Thymus (tissue), 11 donors: ENCODE results near the gene C2orf76. TPM values are rescaled to one million over a fixed set of nuclear protein-coding genes. Genes with fewer than 3 reads are reported as not detected.

Experiments used
- DNase-seq, 9 donors: peaks; one replicate each; pipeline ENCODE4 v3.0.0-alpha.2; 2013; ENCODE audit warnings: low spot score in 9 of 9, low read depth in 6 of 9, missing footprints in 1 of 9
- H3K27ac ChIP-seq, 2 donors: one replicate each; pipeline ENCODE4 v1.5.1; 2013; ENCODE audit warnings: control low read depth in 1 of 2, low read depth in 1 of 2, low read length in 1 of 2, mild to moderate bottlenecking in 1 of 2, moderate library complexity in 1 of 2
- H3K27me3 ChIP-seq, 2 donors: one replicate each; pipeline ENCODE4 v1.5.1; 2013; ENCODE audit warnings: low read length in 1 of 2; ENCODE audit not compliant: control insufficient read depth in 2 of 2, insufficient read depth in 1 of 2
- H3K36me3 ChIP-seq, 2 donors: one replicate each; pipeline ENCODE4 v1.5.1; 2013; ENCODE audit warnings: low read length in 1 of 2, mild to moderate bottlenecking in 1 of 2, moderate library complexity in 1 of 2; ENCODE audit not compliant: control insufficient read depth in 2 of 2, insufficient read depth in 2 of 2
- H3K4me1 ChIP-seq, 2 donors: one replicate each; pipeline ENCODE4 v1.5.1; 2013; ENCODE audit warnings: low read length in 2 of 2; ENCODE audit not compliant: control insufficient read depth in 2 of 2, insufficient read depth in 2 of 2
- H3K4me3 ChIP-seq, 2 donors: one replicate each; pipeline ENCODE4 v1.5.1; 2013; ENCODE audit warnings: low read length in 2 of 2, control low read depth in 1 of 2, mild to moderate bottlenecking in 1 of 2
- H3K9me3 ChIP-seq, 2 donors: one replicate each; pipeline ENCODE4 v1.5.1; 2013; ENCODE audit warnings: low read length in 1 of 2, mild to moderate bottlenecking in 1 of 2; ENCODE audit not compliant: control insufficient read depth in 2 of 2, insufficient read depth in 1 of 2
- WGBS: extraction: QIAGEN DNeasy Blood & Tissue Kit; methylation state at CpG from one replicate; pipeline ENCODE4 v1.1.7; 2013; 5-methylcytosine and 5-hydroxymethylcytosine counted together
- polyA plus RNA-seq: library from polyadenylated mRNA; stranded (reverse); fragments of 200-250 nt; gene quantifications from one replicate; pipeline ENCODE4 v1.2.3, GENCODE V29; 2013
- total RNA-seq: library from RNA; stranded (reverse); fragments of 120-200 nt; gene quantifications from one replicate; pipeline ENCODE4 v1.2.4, GENCODE V29; 2013
- donor health status: healthy.

Gene C2orf76
- total and polyA plus RNA-seq, 2 donors, result 14.7 to 25.6 TPM

- DNase-seq, result peak in 1 of 9 donors; percentile 53
- no peaks in the 10 kb centered on the region for H3K36me3 ChIP-seq
These were observed 14.3 kb downstream of the C2orf76 start for GRCh38 chr2:119352357-119352756.

DNA sequence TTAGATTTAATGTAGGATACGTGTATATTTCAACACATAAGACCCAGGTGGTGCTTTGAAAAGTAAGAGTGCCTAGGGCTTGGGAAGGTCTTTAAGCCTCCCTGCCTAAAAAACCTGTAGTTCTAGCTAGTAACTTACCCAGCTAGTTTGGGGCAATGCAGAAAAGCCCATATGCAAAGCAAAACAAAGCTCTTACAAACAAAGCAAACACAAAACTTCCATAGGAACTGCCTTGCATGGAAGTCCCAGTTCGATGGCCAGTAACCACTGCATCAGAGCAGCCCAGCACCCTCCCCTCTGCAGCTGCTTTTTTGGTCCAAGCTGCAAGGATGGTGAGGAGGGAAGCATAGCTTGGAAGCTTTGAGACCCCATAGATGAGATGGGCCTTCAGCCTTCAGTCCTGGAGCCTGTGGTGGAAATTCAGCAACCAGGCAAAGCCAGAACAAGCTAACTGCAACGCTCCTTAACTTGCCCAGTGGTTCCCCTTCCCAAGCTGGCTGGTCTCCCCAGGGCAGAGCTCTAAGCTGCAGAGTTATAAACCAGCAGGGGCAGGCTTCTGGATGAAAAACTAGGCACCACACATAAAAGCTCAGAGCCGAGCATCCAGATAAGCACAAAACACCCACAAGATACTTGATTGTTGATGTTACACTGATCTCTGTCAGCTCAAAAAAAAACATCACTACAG is 16.2 kb downstream of the C2orf76 start:
- Histone ChIP-seq H3K4me1 (no peaks in the 10 kb centered on the region), H3K27me3 (no peaks in the 10 kb centered on the region), H3K4me3 (no peak overlapping the region), H3K9me3 (no peaks in the 10 kb centered on the region), H3K36me3 (no peaks in the 10 kb centered on the region), H3K27ac (no peak overlapping the region)
- 96% methylated on average over 4 of the region's 4 CpGs for WGBS
- DNase-seq, result no peak

More at GRCh38 chr2:119352357-119352756, 14.3 kb downstream of the C2orf76 start:
- no peaks in the 10 kb centered on the region for H3K4me1 ChIP-seq
- H3K27ac ChIP-seq, result no peak overlapping the region
- H3K4me3 ChIP-seq, result no peak overlapping the region
- no peaks in the 10 kb centered on the region for H3K27me3 ChIP-seq
- H3K9me3 ChIP-seq, result no peaks in the 10 kb centered on the region

DNA sequence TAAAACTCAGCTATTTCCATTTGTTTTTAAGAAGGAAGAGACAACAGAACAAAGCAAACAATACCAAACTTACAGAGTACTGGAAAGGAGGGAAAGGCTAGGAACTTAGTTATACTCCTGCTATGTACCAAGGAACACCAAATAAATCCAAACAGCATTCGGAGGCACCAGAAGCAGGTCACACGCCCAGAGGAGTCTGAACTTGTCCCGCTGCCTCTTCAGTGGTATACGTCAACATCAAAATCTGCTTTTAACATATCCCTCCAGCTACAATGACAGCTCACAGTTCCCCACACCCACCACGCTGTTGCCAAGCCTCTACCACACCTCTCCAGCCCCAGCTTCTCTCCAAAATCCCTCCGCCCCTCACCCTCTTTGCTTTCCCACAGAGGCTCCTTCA is 17.3 kb downstream of the C2orf76 start:
- no peak for DNase-seq
- H3K27ac ChIP-seq, result no peak overlapping the region
- H3K4me1 ChIP-seq, result no peaks in the 10 kb centered on the region
- H3K9me3 ChIP-seq, result no peaks in the 10 kb centered on the region
- 98% methylated on average over 6 of the region's 6 CpGs for WGBS
- no peaks in the 10 kb centered on the region for H3K36me3 ChIP-seq
- H3K4me3 ChIP-seq, result no peak overlapping the region
- H3K27me3 ChIP-seq, result no peaks in the 10 kb centered on the region

- H3K4me1 ChIP-seq, result peaks cover 0 to 3% of the 10 kb centered on the region in 2 donors
- H3K4me3 ChIP-seq, result no peak overlapping the region
- no peaks in the 10 kb centered on the region for H3K9me3 ChIP-seq
- H3K27me3 ChIP-seq, result no peaks in the 10 kb centered on the region
- no peak overlapping the region for H3K27ac ChIP-seq
- 98% methylated on average over 2 of the region's 2 CpGs for WGBS
- no peaks in the 10 kb centered on the region for H3K36me3 ChIP-seq
- DNase-seq, result no peak
These were observed 24.9 kb downstream of the C2orf76 start for GRCh38 chr2:119341684-119342083.

GRCh38 chr2:119339562-119339923 is 27.1 kb downstream of the C2orf76 start:
- Histone ChIP-seq H3K27ac (no peak overlapping the region), H3K9me3 (no peaks in the 10 kb centered on the region), H3K4me3 (no peak overlapping the region), H3K4me1 (peaks cover 0 to 3% of the 10 kb centered on the region in 2 donors), H3K36me3 (no peaks in the 10 kb centered on the region), H3K27me3 (no peaks in the 10 kb centered on the region)
- DNase-seq, result no peak
- 86% methylated on average over 7 of the region's 7 CpGs for WGBS

DNA sequence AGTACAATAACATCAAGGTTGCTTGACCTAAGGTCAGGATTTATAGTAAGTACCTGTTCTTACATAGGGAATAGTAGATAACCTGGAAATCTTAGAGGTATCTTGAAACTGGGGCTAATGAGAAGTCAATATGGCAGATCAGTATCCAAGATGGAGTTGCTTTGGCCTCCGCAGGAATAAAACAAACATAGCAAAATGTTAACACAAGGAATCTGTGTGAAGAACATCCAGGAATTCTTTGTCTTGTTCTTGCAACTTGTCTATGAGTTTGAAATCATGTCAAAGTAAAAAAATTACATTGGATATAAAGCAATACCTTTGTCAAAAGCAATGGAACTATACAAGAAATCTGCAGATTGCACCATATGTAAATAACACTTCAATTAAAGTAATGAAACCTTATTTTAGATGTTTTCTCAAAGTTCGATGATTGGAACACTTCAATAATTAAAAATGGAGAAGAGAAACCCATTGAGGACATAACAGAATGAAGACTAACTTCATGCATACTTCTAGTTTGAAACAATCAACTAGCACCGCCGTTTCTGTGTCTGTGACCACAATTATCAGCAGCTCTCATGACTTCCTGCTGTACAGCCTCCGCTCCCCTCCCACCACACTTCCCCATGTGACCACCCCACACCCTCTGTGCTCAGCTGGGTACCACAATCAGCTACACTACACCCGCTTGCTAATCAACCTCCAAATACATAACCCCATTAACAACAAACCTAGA is 27.6 kb downstream of the C2orf76 start:
- Histone ChIP-seq H3K27me3 (no peaks in the 10 kb centered on the region), H3K9me3 (no peaks in the 10 kb centered on the region), H3K36me3 (no peaks in the 10 kb centered on the region), H3K27ac (no peak overlapping the region), H3K4me3 (no peak overlapping the region), H3K4me1 (peaks cover 0 to 3% of the 10 kb centered on the region in 2 donors)
- 25% methylated on average over 6 of the region's 6 CpGs for WGBS
- peak in 6 of 9 donors; percentile 4 to 66 (median 24) for DNase-seq

- Histone ChIP-seq H3K4me1 (peaks cover 0 to 3% of the 10 kb centered on the region in 2 donors), H3K27ac (no peak overlapping the region), H3K4me3 (no peak overlapping the region), H3K27me3 (no peaks in the 10 kb centered on the region), H3K36me3 (no peaks in the 10 kb centered on the region), H3K9me3 (no peaks in the 10 kb centered on the region)
- no peak for DNase-seq
- WGBS, result 42% methylated on average over 2 of the region's 2 CpGs
These were observed 28.4 kb downstream of the C2orf76 start for GRCh38 chr2:119338272-119338671.

DNA sequence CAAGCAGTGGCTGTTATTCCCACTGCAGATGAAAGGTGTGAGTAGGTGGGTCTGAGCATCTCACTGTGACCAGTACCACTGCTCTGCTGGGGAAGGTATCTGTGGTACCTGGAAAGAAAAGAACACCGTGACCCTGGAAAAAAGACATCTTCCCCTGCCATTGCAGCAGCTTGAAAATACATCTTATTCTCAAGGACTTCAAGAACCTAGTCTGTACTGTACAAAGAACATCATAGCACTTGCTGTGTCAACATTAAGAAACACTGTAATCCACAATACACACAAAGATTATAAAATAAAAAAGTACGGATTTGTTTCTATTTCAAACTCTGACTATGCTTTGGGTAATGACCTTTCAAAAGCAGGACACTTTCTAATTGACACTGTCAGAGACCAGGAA is 28.9 kb downstream of the C2orf76 start:
- H3K36me3 ChIP-seq, result no peaks in the 10 kb centered on the region
- 95% methylated on average over 2 of the region's 2 CpGs for WGBS
- no peaks in the 10 kb centered on the region for H3K27me3 ChIP-seq
- no peaks in the 10 kb centered on the region for H3K9me3 ChIP-seq
- H3K4me3 ChIP-seq, result no peak overlapping the region
- peaks cover 0 to 3% of the 10 kb centered on the region in 2 donors for H3K4me1 ChIP-seq
- no peak for DNase-seq
- H3K27ac ChIP-seq, result no peak overlapping the region

GRCh38 chr2:119333833-119334232 is 32.8 kb downstream of the C2orf76 start:
- no peaks in the 10 kb centered on the region for H3K27me3 ChIP-seq
- H3K4me3 ChIP-seq, result no peak overlapping the region
- DNase-seq, result no peak
- no peaks in the 10 kb centered on the region for H3K9me3 ChIP-seq
- over 99% methylated on average over 2 of the region's 2 CpGs for WGBS
- no peaks in the 10 kb centered on the region for H3K36me3 ChIP-seq
- H3K4me1 ChIP-seq, result no peaks in the 10 kb centered on the region
- H3K27ac ChIP-seq, result no peak overlapping the region
